DND-41 (cell line): ENCODE data around the gene TMA7.

ENCODE experiments used
- ATAC-seq: fragments of 200-7000 bp; cut with Tn5 transposase; 3 replicates; pipeline ENCODE4 v1.9.1; 2021; ENCODE audit warnings: low read depth; ENCODE audit not compliant: insufficient read depth
- DNase-seq: peaks from one replicate; pipeline ENCODE4 v3.0.0-alpha.2; 2020
- H2AFZ ChIP-seq: 2 replicates; pipeline ENCODE4 v1.6.0; 2012; ENCODE audit warnings: low read depth, low read length
- H3K27ac ChIP-seq: 2 replicates; pipeline ENCODE4 v1.5.1; 2012; ENCODE audit warnings: low read length, inconsistent platforms
- H3K27me3 ChIP-seq: fragments of 200-600 bp; sonication (generic); 2 replicates; pipeline ENCODE4 v1.6.0; 2012; ENCODE audit warnings: low read length, mild to moderate bottlenecking, inconsistent platforms; ENCODE audit not compliant: insufficient read depth, poor library complexity
- H3K36me3 ChIP-seq: 2 replicates; pipeline ENCODE4 v1.5.1; 2012; ENCODE audit warnings: low read length, inconsistent platforms; ENCODE audit not compliant: insufficient read depth
- H3K4me1 ChIP-seq: 2 replicates; pipeline ENCODE4 v1.5.1; 2012; ENCODE audit warnings: mild to moderate bottlenecking, low read length; ENCODE audit not compliant: insufficient read depth
- H3K4me2 ChIP-seq: 2 replicates; pipeline ENCODE4 v1.6.0; 2012; ENCODE audit warnings: mild to moderate bottlenecking, moderate library complexity, low read length, inconsistent platforms; ENCODE audit not compliant: insufficient read depth
- H3K4me3 ChIP-seq, 2 experiments: fragments of 200-600 bp in 1 of 2; shearing (Covaris generic) in 1 of 2; 2 replicates each; pipeline ENCODE4 v1.5.1; 2012 to 2016; ENCODE audit warnings: inconsistent platforms in 2 of 2, low read length in 2 of 2, mild to moderate bottlenecking in 2 of 2, low read depth in 1 of 2, moderate library complexity in 1 of 2
- H3K79me2 ChIP-seq: 2 replicates; pipeline ENCODE4 v1.6.0; 2012; ENCODE audit warnings: low read length, inconsistent platforms; ENCODE audit not compliant: insufficient read depth
- H3K9ac ChIP-seq: 2 replicates; pipeline ENCODE4 v1.6.0; 2012; ENCODE audit warnings: low read depth, mild to moderate bottlenecking, inconsistent platforms, low read length, moderate library complexity
- H3K9me3 ChIP-seq: 2 replicates; pipeline ENCODE4 v1.5.1; 2012; ENCODE audit warnings: low read length, moderate library complexity, mild to moderate bottlenecking, inconsistent platforms; ENCODE audit not compliant: insufficient read depth, severe bottlenecking
- H4K20me1 ChIP-seq: 2 replicates; pipeline ENCODE4 v1.6.0; 2012; ENCODE audit warnings: low read length; ENCODE audit not compliant: insufficient read depth
- EZH2 ChIP-seq: IDR thresholded peaks from 3 replicates; pipeline ENCODE4 v1.6.1; 2012; ENCODE audit warnings: borderline replicate concordance, low read depth, mild to moderate bottlenecking, moderate library complexity, low read length, inconsistent platforms; ENCODE audit not compliant: severe bottlenecking
- TF ChIP-seq, protein P1 (sequence below): IDR thresholded peaks from 2 replicates; pipeline ENCODE4 v1.5.1; 2012; ENCODE audit warnings: borderline replicate concordance, low read length, moderate library complexity, mild to moderate bottlenecking; ENCODE audit not compliant: poor library complexity, severe bottlenecking; ENCODE audit errors: extremely low read depth

TMA7 gene

DNA sequence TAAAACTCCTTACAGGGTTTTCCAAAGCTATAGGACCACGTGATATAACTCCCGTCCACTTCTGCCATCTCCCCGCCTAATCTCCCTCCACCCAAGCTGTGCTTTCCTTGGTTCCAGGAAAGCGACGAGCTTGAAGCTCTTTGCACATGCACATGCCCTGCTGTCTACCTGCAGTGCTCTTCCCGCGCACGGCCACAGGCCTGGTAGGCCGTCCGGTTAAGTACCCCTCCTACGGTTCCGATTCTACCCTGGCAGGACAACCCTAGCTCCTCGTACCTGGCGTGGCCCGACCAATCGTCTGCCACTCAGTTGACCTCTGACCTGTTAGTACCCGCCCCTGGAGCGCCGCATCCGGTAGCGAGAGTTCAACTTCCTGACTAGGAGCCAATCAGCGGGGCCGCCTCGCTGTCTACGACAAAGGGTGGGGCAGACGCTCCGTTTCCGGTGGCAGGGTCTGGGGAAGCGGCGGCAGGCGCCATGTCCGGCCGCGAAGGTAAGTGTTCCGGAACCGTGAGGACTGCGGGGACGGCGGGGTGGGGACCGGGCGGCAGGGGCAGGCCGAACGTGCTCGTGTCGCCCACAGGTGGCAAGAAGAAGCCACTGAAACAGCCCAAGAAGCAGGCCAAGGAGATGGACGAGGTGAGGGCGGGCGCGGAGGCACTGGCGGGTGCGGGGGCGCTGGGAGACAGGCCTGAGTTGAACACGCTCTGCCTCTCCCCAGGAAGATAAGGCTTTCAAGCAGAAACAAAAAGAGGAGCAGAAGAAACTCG, at the start of gene TMA7, which contains the start of gene CCDC51:
Gene TMA7 (plus strand): TSS at position 438 of the 770 bp plus-strand sequence. CDS start 40 bp downstream, at position 478.
Gene CCDC51 (minus strand): TSS at position 300 of the 770 bp plus-strand sequence. CDS start 4,991 bp downstream, outside the sequence.
- Histone ChIP-seq H3K4me1 (peaks cover 46% of the 10 kb centered on the region), H3K27ac (peak within 1 kb of the TSS; percentile 87), H2AFZ (peak within 1 kb of the TSS; percentile 93)

DNA sequence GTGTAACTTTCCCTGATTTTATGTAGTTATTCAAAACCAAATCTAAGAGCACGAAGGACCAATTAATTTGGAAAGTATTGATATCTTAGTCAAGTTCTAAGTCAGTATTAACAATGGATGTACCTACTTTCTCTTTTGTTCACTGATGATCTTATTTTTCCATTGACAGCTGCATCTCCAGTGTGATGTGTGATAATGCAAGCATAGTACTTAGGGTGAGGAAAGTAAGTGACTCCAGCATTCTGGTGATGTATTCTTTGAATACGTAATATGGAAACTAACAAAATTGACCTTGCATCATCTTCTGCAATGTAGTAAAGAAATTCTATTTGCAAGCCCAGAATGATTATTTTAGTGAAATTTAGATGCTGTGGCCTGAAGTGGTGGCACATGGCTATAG, 45.7 kb upstream of the TMA7 start:
- ATAC-seq: no peak
- H3K79me2 ChIP-seq: no peaks in the 10 kb centered on the region

More for the DNA sequence above, at the start of gene TMA7, which contains the start of gene CCDC51:
- peaks cover 40% of the 10 kb centered on the region for H3K79me2 ChIP-seq
- H3K27me3 ChIP-seq: no peaks in the 10 kb centered on the region
- peak within 1 kb of the TSS; percentile 47 to 87 for H3K4me3 ChIP-seq
- peak within 1 kb of the TSS; percentile 89 for H3K4me2 ChIP-seq
- DNase-seq: peak; percentile 98
- ATAC-seq: peak; percentile 96
- H3K36me3 ChIP-seq: peaks cover 23% of the 10 kb centered on the region
- no peaks in the 10 kb centered on the region for H3K9me3 ChIP-seq
- TF ChIP-seq EZH2: no peak
- TF ChIP-seq, protein P1, sequence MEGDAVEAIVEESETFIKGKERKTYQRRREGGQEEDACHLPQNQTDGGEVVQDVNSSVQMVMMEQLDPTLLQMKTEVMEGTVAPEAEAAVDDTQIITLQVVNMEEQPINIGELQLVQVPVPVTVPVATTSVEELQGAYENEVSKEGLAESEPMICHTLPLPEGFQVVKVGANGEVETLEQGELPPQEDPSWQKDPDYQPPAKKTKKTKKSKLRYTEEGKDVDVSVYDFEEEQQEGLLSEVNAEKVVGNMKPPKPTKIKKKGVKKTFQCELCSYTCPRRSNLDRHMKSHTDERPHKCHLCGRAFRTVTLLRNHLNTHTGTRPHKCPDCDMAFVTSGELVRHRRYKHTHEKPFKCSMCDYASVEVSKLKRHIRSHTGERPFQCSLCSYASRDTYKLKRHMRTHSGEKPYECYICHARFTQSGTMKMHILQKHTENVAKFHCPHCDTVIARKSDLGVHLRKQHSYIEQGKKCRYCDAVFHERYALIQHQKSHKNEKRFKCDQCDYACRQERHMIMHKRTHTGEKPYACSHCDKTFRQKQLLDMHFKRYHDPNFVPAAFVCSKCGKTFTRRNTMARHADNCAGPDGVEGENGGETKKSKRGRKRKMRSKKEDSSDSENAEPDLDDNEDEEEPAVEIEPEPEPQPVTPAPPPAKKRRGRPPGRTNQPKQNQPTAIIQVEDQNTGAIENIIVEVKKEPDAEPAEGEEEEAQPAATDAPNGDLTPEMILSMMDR: peak; percentile 10
- peaks cover 15% of the 10 kb centered on the region for H4K20me1 ChIP-seq
- H3K9ac ChIP-seq: peak within 1 kb of the TSS; percentile 78

DNA sequence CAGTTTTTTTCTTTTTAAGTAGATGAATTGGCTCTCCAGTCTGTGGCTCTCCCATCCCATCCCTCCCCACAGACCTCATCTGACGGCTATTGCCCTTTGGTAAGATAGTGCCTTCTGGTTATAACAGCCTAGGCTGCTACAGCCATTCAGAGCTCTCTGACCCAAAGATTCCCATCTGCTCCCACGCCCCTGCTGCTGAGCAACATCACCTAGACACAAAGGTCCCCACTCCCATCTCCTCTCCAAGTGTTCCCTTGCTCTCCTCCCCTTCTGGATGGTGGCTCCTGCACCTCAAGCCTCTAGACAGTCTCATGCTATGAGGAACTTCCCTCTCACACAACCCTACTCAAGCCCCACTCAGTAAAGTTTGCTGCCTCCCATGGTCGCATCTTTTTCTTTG, 44.3 kb upstream of the TMA7 start:
- no peak overlapping the region for H3K4me3 ChIP-seq
- TF ChIP-seq, protein P1: no peak
- no peak for TF ChIP-seq EZH2
- ATAC-seq (no peak), DNase-seq (no peak)
- H2AFZ ChIP-seq: no peak overlapping the region
- no peaks in the 10 kb centered on the region for H4K20me1 ChIP-seq
- H3K9me3 ChIP-seq: no peaks in the 10 kb centered on the region
- H3K4me1 ChIP-seq: no peaks in the 10 kb centered on the region
- H3K9ac ChIP-seq: no peak overlapping the region
- no peaks in the 10 kb centered on the region for H3K36me3 ChIP-seq
- no peak overlapping the region for H3K27ac ChIP-seq
- H3K79me2 ChIP-seq: no peaks in the 10 kb centered on the region
- H3K27me3 ChIP-seq: peaks cover 3% of the 10 kb centered on the region
- no peak overlapping the region for H3K4me2 ChIP-seq

More for the DNA sequence above, 45.7 kb upstream of the TMA7 start:
- H4K20me1 ChIP-seq: no peaks in the 10 kb centered on the region
- no peaks in the 10 kb centered on the region for H3K36me3 ChIP-seq
- H3K4me2 ChIP-seq: no peak overlapping the region
- TF ChIP-seq, protein P1: no peak
- TF ChIP-seq EZH2: no peak
- H3K4me3 ChIP-seq: no peak overlapping the region
- no peak for DNase-seq
- H2AFZ ChIP-seq: no peak overlapping the region
- peaks cover 3% of the 10 kb centered on the region for H3K27me3 ChIP-seq
- no peaks in the 10 kb centered on the region for H3K4me1 ChIP-seq
- no peak overlapping the region for H3K27ac ChIP-seq
- H3K9me3 ChIP-seq: no peaks in the 10 kb centered on the region
- H3K9ac ChIP-seq: no peak overlapping the region
